DND-41 (cell line): ENCODE measurements around the gene RPUSD1.
A peak's percentile ranks its signal among the peaks of the same experiment; 100 is the strongest.
"Not testable (repeated sequence)": the region's sequence is repeated elsewhere in the genome, so short reads cannot be mapped to it uniquely, and the experiment has no call there.

Experiments
- ATAC-seq: fragments of 200-7000 bp; cut with Tn5 transposase; 3 replicates; pipeline ENCODE4 v1.9.1; 2021; ENCODE audit warnings: low read depth; ENCODE audit not compliant: insufficient read depth
- DNase-seq: peaks from one replicate; pipeline ENCODE4 v3.0.0-alpha.2; 2020
- H2AFZ ChIP-seq: 2 replicates; pipeline ENCODE4 v1.6.0; 2012; ENCODE audit warnings: low read depth, low read length
- H3K27ac ChIP-seq: 2 replicates; pipeline ENCODE4 v1.5.1; 2012; ENCODE audit warnings: low read length, inconsistent platforms
- H3K27me3 ChIP-seq: fragments of 200-600 bp; sonication (generic); 2 replicates; pipeline ENCODE4 v1.6.0; 2012; ENCODE audit warnings: low read length, mild to moderate bottlenecking, inconsistent platforms; ENCODE audit not compliant: insufficient read depth, poor library complexity
- H3K36me3 ChIP-seq: 2 replicates; pipeline ENCODE4 v1.5.1; 2012; ENCODE audit warnings: low read length, inconsistent platforms; ENCODE audit not compliant: insufficient read depth
- H3K4me1 ChIP-seq: 2 replicates; pipeline ENCODE4 v1.5.1; 2012; ENCODE audit warnings: mild to moderate bottlenecking, low read length; ENCODE audit not compliant: insufficient read depth
- H3K4me2 ChIP-seq: 2 replicates; pipeline ENCODE4 v1.6.0; 2012; ENCODE audit warnings: mild to moderate bottlenecking, moderate library complexity, low read length, inconsistent platforms; ENCODE audit not compliant: insufficient read depth
- H3K4me3 ChIP-seq, 2 experiments: fragments of 200-600 bp in 1 of 2; shearing (Covaris generic) in 1 of 2; 2 replicates each; pipeline ENCODE4 v1.5.1; 2012 to 2016; ENCODE audit warnings: inconsistent platforms in 2 of 2, low read length in 2 of 2, mild to moderate bottlenecking in 2 of 2, low read depth in 1 of 2, moderate library complexity in 1 of 2
- H3K79me2 ChIP-seq: 2 replicates; pipeline ENCODE4 v1.6.0; 2012; ENCODE audit warnings: low read length, inconsistent platforms; ENCODE audit not compliant: insufficient read depth
- H3K9ac ChIP-seq: 2 replicates; pipeline ENCODE4 v1.6.0; 2012; ENCODE audit warnings: low read depth, mild to moderate bottlenecking, inconsistent platforms, low read length, moderate library complexity
- H3K9me3 ChIP-seq: 2 replicates; pipeline ENCODE4 v1.5.1; 2012; ENCODE audit warnings: low read length, moderate library complexity, mild to moderate bottlenecking, inconsistent platforms; ENCODE audit not compliant: insufficient read depth, severe bottlenecking
- H4K20me1 ChIP-seq: 2 replicates; pipeline ENCODE4 v1.6.0; 2012; ENCODE audit warnings: low read length; ENCODE audit not compliant: insufficient read depth
- EZH2 ChIP-seq: IDR thresholded peaks from 3 replicates; pipeline ENCODE4 v1.6.1; 2012; ENCODE audit warnings: borderline replicate concordance, low read depth, mild to moderate bottlenecking, moderate library complexity, low read length, inconsistent platforms; ENCODE audit not compliant: severe bottlenecking
- TF ChIP-seq, protein P1 (sequence below): IDR thresholded peaks from 2 replicates; pipeline ENCODE4 v1.5.1; 2012; ENCODE audit warnings: borderline replicate concordance, low read length, moderate library complexity, mild to moderate bottlenecking; ENCODE audit not compliant: poor library complexity, severe bottlenecking; ENCODE audit errors: extremely low read depth

RPUSD1 gene

DNA sequence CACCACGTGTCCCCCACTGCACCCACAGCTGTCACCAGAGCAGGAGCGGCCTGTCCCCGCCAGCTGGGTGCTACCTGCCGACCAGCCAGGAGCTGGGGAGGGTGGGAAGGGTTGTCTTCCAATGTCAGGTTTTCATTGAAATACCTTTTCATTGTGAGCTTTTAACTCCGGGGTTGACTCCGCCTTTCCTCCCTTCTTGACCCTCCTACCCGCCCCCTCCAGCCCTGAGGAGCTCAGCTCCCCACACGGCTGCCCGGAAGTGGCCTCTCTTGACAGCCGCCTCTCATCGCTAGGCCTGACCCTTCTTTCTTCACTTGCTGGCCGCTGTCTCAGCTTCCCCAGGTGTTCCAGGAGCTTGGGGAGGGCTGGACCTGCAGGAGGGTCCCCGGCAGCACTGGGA, 33.6 kb upstream of the RPUSD1 start:
- Histone ChIP-seq H3K9me3 (no peaks in the 10 kb centered on the region), H3K4me3 (no peak overlapping the region), H3K79me2 (no peaks in the 10 kb centered on the region), H3K4me2 (no peak overlapping the region), H3K36me3 (no peaks in the 10 kb centered on the region), H3K9ac (no peak overlapping the region), H3K27me3 (no peaks in the 10 kb centered on the region), H2AFZ (no peak overlapping the region), H3K4me1 (no peaks in the 10 kb centered on the region), H3K27ac (no peak overlapping the region), H4K20me1 (no peaks in the 10 kb centered on the region)
- ATAC-seq: no peak
- DNase-seq: no peak
- TF ChIP-seq, protein P1, sequence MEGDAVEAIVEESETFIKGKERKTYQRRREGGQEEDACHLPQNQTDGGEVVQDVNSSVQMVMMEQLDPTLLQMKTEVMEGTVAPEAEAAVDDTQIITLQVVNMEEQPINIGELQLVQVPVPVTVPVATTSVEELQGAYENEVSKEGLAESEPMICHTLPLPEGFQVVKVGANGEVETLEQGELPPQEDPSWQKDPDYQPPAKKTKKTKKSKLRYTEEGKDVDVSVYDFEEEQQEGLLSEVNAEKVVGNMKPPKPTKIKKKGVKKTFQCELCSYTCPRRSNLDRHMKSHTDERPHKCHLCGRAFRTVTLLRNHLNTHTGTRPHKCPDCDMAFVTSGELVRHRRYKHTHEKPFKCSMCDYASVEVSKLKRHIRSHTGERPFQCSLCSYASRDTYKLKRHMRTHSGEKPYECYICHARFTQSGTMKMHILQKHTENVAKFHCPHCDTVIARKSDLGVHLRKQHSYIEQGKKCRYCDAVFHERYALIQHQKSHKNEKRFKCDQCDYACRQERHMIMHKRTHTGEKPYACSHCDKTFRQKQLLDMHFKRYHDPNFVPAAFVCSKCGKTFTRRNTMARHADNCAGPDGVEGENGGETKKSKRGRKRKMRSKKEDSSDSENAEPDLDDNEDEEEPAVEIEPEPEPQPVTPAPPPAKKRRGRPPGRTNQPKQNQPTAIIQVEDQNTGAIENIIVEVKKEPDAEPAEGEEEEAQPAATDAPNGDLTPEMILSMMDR: no peak
- TF ChIP-seq EZH2: no peak

DNA sequence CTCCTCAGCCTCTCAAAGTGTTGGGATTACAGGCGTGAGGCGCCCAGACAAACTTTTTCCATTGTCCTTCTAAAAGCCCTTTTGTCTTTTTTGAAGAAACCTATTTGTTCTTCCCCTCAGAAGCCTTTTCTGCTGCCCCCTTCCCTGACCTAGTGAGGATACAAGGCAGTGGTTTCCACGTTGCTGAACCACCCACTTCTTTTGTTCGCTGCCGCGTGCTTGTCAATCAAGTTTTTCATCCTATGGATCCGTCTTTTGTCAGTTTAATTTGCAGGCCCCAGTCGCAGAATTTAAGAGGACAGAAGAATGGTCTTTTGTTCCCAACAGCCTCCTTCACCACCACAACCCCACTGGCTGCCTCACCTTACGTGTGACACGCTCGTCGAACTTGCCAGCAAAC, 32.6 kb upstream of the RPUSD1 start:
- no peak overlapping the region for H3K9ac ChIP-seq
- no peak overlapping the region for H3K4me3 ChIP-seq
- no peaks in the 10 kb centered on the region for H4K20me1 ChIP-seq
- H3K27ac ChIP-seq: no peak overlapping the region
- no peaks in the 10 kb centered on the region for H3K36me3 ChIP-seq
- no peaks in the 10 kb centered on the region for H3K79me2 ChIP-seq
- no peak for DNase-seq
- H3K4me2 ChIP-seq: no peak overlapping the region
- no peak overlapping the region for H2AFZ ChIP-seq
- H3K27me3 ChIP-seq: no peaks in the 10 kb centered on the region
- no peaks in the 10 kb centered on the region for H3K9me3 ChIP-seq
- no peak for ATAC-seq
- TF ChIP-seq, protein P1: no peak
- no peak for TF ChIP-seq EZH2
- H3K4me1 ChIP-seq: no peaks in the 10 kb centered on the region

DNA sequence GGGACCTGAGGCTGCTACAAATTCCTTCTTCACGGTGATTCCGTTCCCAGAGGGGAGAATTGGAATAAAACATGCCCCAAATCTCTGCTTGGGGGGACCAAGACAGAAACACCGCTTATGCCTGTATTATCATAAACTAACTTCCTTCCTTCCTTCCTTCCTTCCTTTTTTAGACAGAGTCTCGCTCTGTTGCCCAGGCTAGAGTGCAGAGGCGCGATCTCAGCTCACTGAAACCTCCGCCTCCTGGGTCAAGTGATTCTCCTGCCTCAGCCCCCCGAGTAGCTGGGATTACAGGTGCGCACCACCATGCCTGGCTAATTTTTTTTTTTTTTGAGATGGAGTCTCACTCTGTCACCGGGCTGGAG, 31.8 kb upstream of the RPUSD1 start:
- H3K79me2 ChIP-seq, H2AFZ ChIP-seq, H3K27ac ChIP-seq, H3K9me3 ChIP-seq, H4K20me1 ChIP-seq, H3K4me3 ChIP-seq, H3K9ac ChIP-seq, ATAC-seq, H3K4me1 ChIP-seq, H3K36me3 ChIP-seq, H3K4me2 ChIP-seq, H3K27me3 ChIP-seq, DNase-seq: not testable (repeated sequence)

DNA sequence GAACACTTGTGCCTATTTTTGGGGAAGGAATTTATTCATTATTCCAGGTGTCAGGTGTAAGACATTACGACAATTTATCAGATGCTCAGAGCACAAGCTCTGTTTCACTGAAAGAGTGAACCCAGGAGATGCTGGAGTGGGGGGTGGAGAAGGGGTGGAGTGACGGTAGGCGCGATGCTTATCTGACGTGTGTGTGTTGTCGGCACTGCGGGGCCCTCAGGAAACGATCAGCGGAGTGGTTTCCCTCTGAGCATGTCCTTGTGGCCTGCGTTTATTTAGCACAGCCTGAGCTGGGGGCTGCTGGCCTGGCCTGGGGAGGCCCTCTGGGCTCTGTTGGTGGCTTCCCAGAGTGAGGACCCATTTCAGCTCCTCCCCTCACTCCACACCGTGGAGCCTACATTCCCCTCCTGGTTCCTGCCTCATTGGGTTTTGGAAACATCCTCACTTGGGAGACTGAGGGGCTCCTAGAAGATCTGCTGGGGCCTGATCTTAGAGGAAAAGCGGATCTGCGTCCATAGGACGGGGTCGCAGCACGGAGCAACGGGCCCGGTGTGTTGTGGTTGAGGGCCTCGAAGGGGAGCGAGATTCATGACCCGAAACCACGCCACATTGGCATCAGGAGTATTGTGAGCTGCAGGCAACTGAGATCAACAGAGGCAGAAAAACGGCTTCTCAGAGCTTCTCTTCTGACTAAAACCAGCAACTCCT, 31.3 kb upstream of the RPUSD1 start:
- Histone ChIP-seq H3K27me3 (no peaks in the 10 kb centered on the region), H3K36me3 (no peaks in the 10 kb centered on the region), H2AFZ (no peak overlapping the region), H3K4me2 (no peak overlapping the region), H4K20me1 (no peaks in the 10 kb centered on the region), H3K79me2 (no peaks in the 10 kb centered on the region), H3K9ac (no peak overlapping the region), H3K9me3 (no peaks in the 10 kb centered on the region), H3K27ac (no peak overlapping the region), H3K4me3 (no peak overlapping the region), H3K4me1 (no peaks in the 10 kb centered on the region)
- ATAC-seq (peak; percentile 52; the same call in 1 of the 3 replicates), DNase-seq (no peak)
- TF ChIP-seq, protein P1: no peak
- no peak for TF ChIP-seq EZH2
